BLaER1 treated with 17β-estradiol and CSF1 and Interleukin-3, amounts not matched to agents 10 nM and 100 nM (cell line): ENCODE results near the gene RBBP5.

Experiments used
- H3K27ac ChIP-seq, 11 experiments: shearing (Covaris generic); formaldehyde crosslinking; 2 replicates each; pipeline ENCODE4 v1.8.1; 2022
- H3K27me3 ChIP-seq, 11 experiments: shearing (Covaris generic); formaldehyde crosslinking; 2 replicates each; pipeline ENCODE4 v1.8.1; 2022
- H3K36me3 ChIP-seq, 11 experiments: shearing (Covaris generic); formaldehyde crosslinking; 2 replicates each; pipeline ENCODE4 v1.8.1; 2022
- H3K4me1 ChIP-seq, 10 experiments: shearing (Covaris generic); formaldehyde crosslinking; 2 replicates each; pipeline ENCODE4 v1.8.1; 2022
- H3K4me2 ChIP-seq, 11 experiments: shearing (Covaris generic); formaldehyde crosslinking; 2 replicates each; pipeline ENCODE4 v1.8.1; 2022
- H3K4me3 ChIP-seq, 10 experiments: shearing (Covaris generic); formaldehyde crosslinking; 2 replicates each; pipeline ENCODE4 v1.8.1; 2022
- H3K9ac ChIP-seq, 11 experiments: shearing (Covaris generic); formaldehyde crosslinking; 2 replicates each; pipeline ENCODE4 v1.8.1; 2022
- H3K9me3 ChIP-seq, 11 experiments: shearing (Covaris generic); formaldehyde crosslinking; replicated peaks in 1 of 11; 2 replicates each; pipeline ENCODE4 v1.8.1; 2022
- H4K20me1 ChIP-seq, 11 experiments: shearing (Covaris generic); formaldehyde crosslinking; 2 replicates each; pipeline ENCODE4 v1.8.1; 2022
- Cebpa-rat ChIP-seq, 11 experiments: shearing (Covaris generic); IDR thresholded peaks; 2 replicates each; pipeline ENCODE4 v1.8.1; 2022

The RBBP5 gene

GRCh38 chr1:205109711-205110110 is 12.1 kb downstream of the RBBP5 start:
- no peak overlapping the region for H3K4me3 ChIP-seq
- H3K27ac ChIP-seq, result no peak overlapping the region
- 0 out of 22 replicates have a peak overlapping the region, but pooled peaks of 1 of the 11 experiments have one; percentile 22 for H3K9ac ChIP-seq
- no peaks in the 10 kb centered on the region for H3K27me3 ChIP-seq
- no peak for TF ChIP-seq Cebpa-rat (IDR thresholded peaks at IDR 0.05)
- peaks cover 0 to 80% (median 11%) of the 10 kb centered on the region in 11 experiments; a peak in 13 of 22 replicates for H4K20me1 ChIP-seq
- H3K4me1 ChIP-seq, result peaks cover 0 to 4% (median 0%) of the 10 kb centered on the region in 10 experiments; a peak in 3 of 20 replicates
- peaks cover 87 to 100% (median 96%) of the 10 kb centered on the region in 11 experiments for H3K36me3 ChIP-seq
- no peaks in the 10 kb centered on the region for H3K9me3 ChIP-seq
- no peak overlapping the region for H3K4me2 ChIP-seq

- Histone ChIP-seq H3K4me1 (peaks cover 0 to 4% (median 0%) of the 10 kb centered on the region in 10 experiments; a peak in 3 of 20 replicates), H3K9me3 (no peaks in the 10 kb centered on the region), H3K27me3 (no peaks in the 10 kb centered on the region), H3K27ac (no peak overlapping the region), H3K9ac (0 out of 22 replicates have a peak overlapping the region, but pooled peaks of 1 of the 11 experiments have one; percentile 22), H3K4me2 (no peak overlapping the region), H4K20me1 (peaks cover 0 to 81% (median 10%) of the 10 kb centered on the region in 11 experiments; a peak in 12 of 22 replicates), H3K36me3 (peaks cover 87 to 100% (median 96%) of the 10 kb centered on the region in 11 experiments), H3K4me3 (no peak overlapping the region)
- TF ChIP-seq Cebpa-rat (IDR thresholded peaks at IDR 0.05), result no peak
Measured at GRCh38 chr1:205109269-205109668, 12.5 kb downstream of the RBBP5 start.

GRCh38 chr1:205108464-205108863 is 13.3 kb downstream of the RBBP5 start:
- H4K20me1 ChIP-seq, result peaks cover 0 to 76% (median 10%) of the 10 kb centered on the region in 11 experiments; a peak in 12 of 22 replicates
- no peak overlapping the region for H3K9ac ChIP-seq
- H3K36me3 ChIP-seq, result peaks cover 87 to 100% (median 97%) of the 10 kb centered on the region in 11 experiments
- no peaks in the 10 kb centered on the region for H3K9me3 ChIP-seq
- no peak for TF ChIP-seq Cebpa-rat (IDR thresholded peaks at IDR 0.05)
- H3K27ac ChIP-seq, result no peak overlapping the region
- no peaks in the 10 kb centered on the region for H3K27me3 ChIP-seq
- no peak overlapping the region for H3K4me2 ChIP-seq
- peaks cover 0 to 4% (median 0%) of the 10 kb centered on the region in 10 experiments; a peak in 3 of 20 replicates for H3K4me1 ChIP-seq
- no peak overlapping the region for H3K4me3 ChIP-seq

- Histone ChIP-seq H4K20me1 (peaks cover 0 to 69% (median 10%) of the 10 kb centered on the region in 11 experiments; a peak in 12 of 22 replicates), H3K4me2 (no peak overlapping the region), H3K4me3 (no peak overlapping the region), H3K4me1 (peaks cover 0 to 4% (median 0%) of the 10 kb centered on the region in 10 experiments; a peak in 3 of 20 replicates), H3K36me3 (peaks cover 87 to 100% (median 97%) of the 10 kb centered on the region in 11 experiments), H3K9me3 (no peaks in the 10 kb centered on the region), H3K27ac (no peak overlapping the region), H3K9ac (no peak overlapping the region), H3K27me3 (no peaks in the 10 kb centered on the region)
- TF ChIP-seq Cebpa-rat (IDR thresholded peaks at IDR 0.05), result no peak
Measured at GRCh38 chr1:205107327-205107726, 14.5 kb downstream of the RBBP5 start.

GRCh38 chr1:205102404-205102803 is 19.4 kb downstream of the RBBP5 start:
- Histone ChIP-seq H3K9me3 (no peaks in the 10 kb centered on the region), H3K4me2 (no peak overlapping the region), H3K27ac (no peak overlapping the region), H3K4me3 (no peak overlapping the region), H4K20me1 (peaks cover 0 to 25% (median 6%) of the 10 kb centered on the region in 11 experiments; a peak in 7 of 22 replicates), H3K4me1 (no peaks in the 10 kb centered on the region), H3K36me3 (peaks cover 96 to 100% (median 99%) of the 10 kb centered on the region in 11 experiments), H3K9ac (no peak overlapping the region), H3K27me3 (no peaks in the 10 kb centered on the region)
- no peak for TF ChIP-seq Cebpa-rat (IDR thresholded peaks at IDR 0.05)

GRCh38 chr1:205098242-205098641 is 23.5 kb downstream of the RBBP5 start:
- no peak overlapping the region for H3K27ac ChIP-seq
- no peak overlapping the region for H3K4me3 ChIP-seq
- no peak overlapping the region for H3K9ac ChIP-seq
- H3K36me3 ChIP-seq, result peaks cover 97 to 100% (median 98%) of the 10 kb centered on the region in 11 experiments
- no peak for TF ChIP-seq Cebpa-rat (IDR thresholded peaks at IDR 0.05)
- H3K9me3 ChIP-seq, result no peaks in the 10 kb centered on the region
- H3K4me1 ChIP-seq, result no peaks in the 10 kb centered on the region
- no peak overlapping the region for H3K4me2 ChIP-seq
- H4K20me1 ChIP-seq, result peaks cover 0 to 17% (median 0%) of the 10 kb centered on the region in 11 experiments; a peak in 4 of 22 replicates
- H3K27me3 ChIP-seq, result no peaks in the 10 kb centered on the region

GRCh38 chr1:205095422-205095821 is 26.4 kb downstream of the RBBP5 start:
- Histone ChIP-seq H4K20me1 (peaks cover 0 to 17% (median 0%) of the 10 kb centered on the region in 11 experiments; a peak in 6 of 22 replicates), H3K9ac (no peak overlapping the region), H3K4me3 (no peak overlapping the region), H3K4me1 (no peaks in the 10 kb centered on the region), H3K9me3 (no peaks in the 10 kb centered on the region), H3K4me2 (no peak overlapping the region), H3K36me3 (peaks cover 97 to 100% (median 98%) of the 10 kb centered on the region in 11 experiments), H3K27ac (no peak overlapping the region), H3K27me3 (no peaks in the 10 kb centered on the region)
- TF ChIP-seq Cebpa-rat (IDR thresholded peaks at IDR 0.05), result no peak

- no peak overlapping the region for H3K4me2 ChIP-seq
- H3K4me1 ChIP-seq, result no peaks in the 10 kb centered on the region
- peaks cover 89 to 100% (median 96%) of the 10 kb centered on the region in 11 experiments for H3K36me3 ChIP-seq
- no peak overlapping the region for H3K27ac ChIP-seq
- peaks cover 0 to 20% (median 0%) of the 10 kb centered on the region in 11 experiments; a peak in 5 of 22 replicates for H4K20me1 ChIP-seq
- H3K4me3 ChIP-seq, result no peak overlapping the region
- no peaks in the 10 kb centered on the region for H3K27me3 ChIP-seq
- H3K9me3 ChIP-seq, result no peaks in the 10 kb centered on the region
- H3K9ac ChIP-seq, result no peak overlapping the region
- TF ChIP-seq Cebpa-rat (IDR thresholded peaks at IDR 0.05), result no peak
Measured at GRCh38 chr1:205091043-205091740, 30.6 kb downstream of the RBBP5 start.

- TF ChIP-seq Cebpa-rat (IDR thresholded peaks at IDR 0.05), result no peak
- peaks cover 85 to 100% (median 94%) of the 10 kb centered on the region in 11 experiments for H3K36me3 ChIP-seq
- H3K27me3 ChIP-seq, result no peaks in the 10 kb centered on the region
- H4K20me1 ChIP-seq, result peaks cover 0 to 20% (median 0%) of the 10 kb centered on the region in 11 experiments; a peak in 4 of 22 replicates
- no peaks in the 10 kb centered on the region for H3K9me3 ChIP-seq
- H3K4me2 ChIP-seq, result no peak overlapping the region
- no peak overlapping the region for H3K27ac ChIP-seq
- no peaks in the 10 kb centered on the region for H3K4me1 ChIP-seq
- no peak overlapping the region for H3K9ac ChIP-seq
- H3K4me3 ChIP-seq, result no peak overlapping the region
Measured at GRCh38 chr1:205088341-205088740, 33.4 kb downstream of the RBBP5 start.
